CD4-positive, alpha-beta memory T cell (primary cell): ENCODE measurements around the gene PALLD. TPM values are rescaled to one million over a fixed set of nuclear protein-coding genes. Genes with fewer than 3 reads are reported as not detected.
"Not testable (repeated sequence)": the region's sequence is repeated elsewhere in the genome, so short reads cannot be mapped to it uniquely, and the experiment has no call there.

ENCODE experiments used
- CTCF ChIA-PET: fragments of 350-600 bp; sonication (Branson Sonifier 250); formaldehyde crosslinking; loops from one replicate; lab custom pipeline; 2021; ENCODE audit warnings: inconsistent platforms; ENCODE audit not compliant: partially characterized antibody; lab: Charles Lee
- POLR2A ChIA-PET: fragments of 350-600 bp; sonication (Branson Sonifier 250); formaldehyde crosslinking; loops from one replicate; lab custom pipeline; 2021; ENCODE audit not compliant: partially characterized antibody; lab: Charles Lee
- DNase-seq, 5 donors: peaks; one replicate each; pipeline versions ENCODE4 v3.0.0 to v3.0.0-alpha.2; 2020 to 2022; ENCODE audit warnings: mixed read lengths in 1 of 5
- H3K27ac ChIP-seq: one replicate; pipeline ENCODE4 v1.7.0; 2013; ENCODE audit warnings: low read depth, low read length
- H3K27me3 ChIP-seq: 2 replicates; pipeline ENCODE4 v1.7.0; 2013; ENCODE audit warnings: mild to moderate bottlenecking, low read length, moderate library complexity; ENCODE audit not compliant: insufficient read depth
- H3K36me3 ChIP-seq: 2 replicates; pipeline ENCODE4 v1.7.0; 2013; ENCODE audit warnings: mild to moderate bottlenecking, low read length, moderate library complexity; ENCODE audit not compliant: insufficient read depth
- H3K4me1 ChIP-seq: 2 replicates; pipeline ENCODE4 v1.7.0; 2013; ENCODE audit warnings: mild to moderate bottlenecking, low read length, moderate library complexity; ENCODE audit not compliant: insufficient read depth
- H3K4me3 ChIP-seq, 2 donors: one replicate each; pipeline ENCODE4 v1.7.0; 2013; ENCODE audit warnings: low read length in 2 of 2, mild to moderate bottlenecking in 1 of 2
- H3K9me3 ChIP-seq, 2 donors: one replicate each; pipeline ENCODE4 v1.7.0; 2013; ENCODE audit warnings: low read length in 2 of 2, control low read depth in 1 of 2; ENCODE audit not compliant: control insufficient read depth in 1 of 2
- H3K27ac Mint-ChIP-seq, 7 donors: one replicate each; pipeline ENCODE4 v1.8.0; 2020 to 2021; ENCODE audit warnings: mixed read lengths in 7 of 7, mild to moderate bottlenecking in 6 of 7, inconsistent platforms in 3 of 7, moderate library complexity in 3 of 7
- H3K27me3 Mint-ChIP-seq, 2 donors: one replicate each; pipeline ENCODE4 v1.8.0; 2020 to 2021; ENCODE audit warnings: mixed read lengths in 2 of 2
- H3K36me3 Mint-ChIP-seq, 2 donors: one replicate each; pipeline ENCODE4 v1.8.0; 2020 to 2021; ENCODE audit warnings: mixed read lengths in 2 of 2, inconsistent platforms in 1 of 2, mild to moderate bottlenecking in 1 of 2
- H3K4me1 Mint-ChIP-seq, 4 donors: one replicate each; pipeline ENCODE4 v1.8.0; 2020 to 2021; ENCODE audit warnings: mixed read lengths in 4 of 4, mild to moderate bottlenecking in 1 of 4
- H3K4me3 Mint-ChIP-seq, 8 donors: one replicate each; pipeline ENCODE4 v1.8.0; 2020 to 2021; ENCODE audit warnings: mixed read lengths in 8 of 8, mild to moderate bottlenecking in 7 of 8, moderate library complexity in 6 of 8, inconsistent platforms in 3 of 8
- H3K9me3 Mint-ChIP-seq, 8 donors: one replicate each; pipeline ENCODE4 v1.8.0; 2020 to 2021; ENCODE audit warnings: mixed read lengths in 8 of 8, mild to moderate bottlenecking in 5 of 8, inconsistent platforms in 3 of 8, moderate library complexity in 1 of 8
- intact Hi-C: fragments of 100-400 bp; cut with micrococcal nuclease; formaldehyde crosslinking; loops from one replicate; pipeline ENCODE4 v1.15.1; 2023
- polyA plus RNA-seq, 2 donors: library from polyadenylated mRNA; unstranded; fragments of 300-500 nt; fragmentation: Illumina TruSeq; gene quantifications; one replicate each; pipeline ENCODE4 v1.2.3, GENCODE V29; 2021
- total RNA-seq, 2 experiments: library from RNA; stranded (reverse); gene quantifications; one replicate each; pipeline ENCODE4 v1.2.3, GENCODE V29; 2021

PALLD gene
- total and polyA plus RNA-seq, 4 experiments from 2014 or later: 0.55 to 1.4 (median 1.0) TPM; not detected in 1

GRCh38 chr4:168937473-168937872, 440.6 kb downstream of the PALLD start:
- H3K4me3 Mint-ChIP-seq, H3K27me3 ChIP-seq, DNase-seq, POLR2A ChIA-PET, H3K4me1 ChIP-seq, intact Hi-C loops, H3K27ac ChIP-seq, H3K4me1 Mint-ChIP-seq, H3K36me3 ChIP-seq, H3K4me3 ChIP-seq, H3K27ac Mint-ChIP-seq, H3K27me3 Mint-ChIP-seq, H3K9me3 ChIP-seq: not testable (repeated sequence)
- peaks cover 13 to 19% of the 10 kb centered on the region in 2 donors for H3K36me3 Mint-ChIP-seq
- peaks cover 12 to 67% (median 47%) of the 10 kb centered on the region in 8 donors for H3K9me3 Mint-ChIP-seq
- CTCF ChIA-PET: interaction anchor here (1.4 kb wide), 1 partner anchor 9 kb away, joined by 3 read pairs; no protein-coding TSS in a partner anchor

DNA sequence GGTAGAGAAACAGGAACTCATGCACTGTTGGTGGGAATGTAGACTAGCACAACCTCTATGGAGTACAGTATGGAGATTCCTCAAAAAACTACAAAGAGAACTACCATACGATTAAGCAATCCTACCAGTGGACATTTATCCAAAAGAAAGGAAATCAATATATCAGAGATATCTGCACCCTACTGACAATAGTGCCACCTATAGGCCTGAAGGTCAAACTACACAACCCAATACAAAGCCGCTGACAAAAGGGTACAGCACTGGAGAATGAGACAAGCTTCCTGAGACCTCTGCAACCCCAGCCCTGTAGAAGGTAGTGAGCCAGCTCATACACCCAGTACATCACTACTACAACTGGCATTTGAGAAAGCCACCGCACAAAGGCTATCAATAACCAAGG, 446.1 kb downstream of the PALLD start:
- ChIA-PET POLR2A (no interaction called here), CTCF (interaction anchor here (1.0 to 3.0 kb wide), 2 partner anchors 15 to 19 kb away, joined by 5 to 12 read pairs; no protein-coding TSS in a partner anchor)
- no peak overlapping the region for H3K27ac ChIP-seq
- Mint-ChIP-seq H3K4me1 (no peaks in the 10 kb centered on the region), H3K36me3 (peaks cover 0 to 7% of the 10 kb centered on the region in 2 donors), H3K27ac (no peak overlapping the region), H3K4me3 (no peak overlapping the region), H3K27me3 (no peaks in the 10 kb centered on the region), H3K9me3 (peaks cover 6 to 25% (median 12%) of the 10 kb centered on the region in 8 donors)
- no peaks in the 10 kb centered on the region for H3K36me3 ChIP-seq
- DNase-seq: peak in 1 of 5 donors; percentile 9
- H3K9me3 ChIP-seq: no peaks in the 10 kb centered on the region
- no peaks in the 10 kb centered on the region for H3K27me3 ChIP-seq
- no peak overlapping the region for H3K4me3 ChIP-seq
- intact Hi-C loops: no loop called here
- H3K4me1 ChIP-seq: no peaks in the 10 kb centered on the region

GRCh38 chr4:168945291-168945690, 448.4 kb downstream of the PALLD start:
- POLR2A ChIA-PET: no interaction called here
- no peaks in the 10 kb centered on the region for H3K27me3 Mint-ChIP-seq
- no peaks in the 10 kb centered on the region for H3K27me3 ChIP-seq
- peaks cover 0 to 16% (median 8%) of the 10 kb centered on the region in 8 donors for H3K9me3 Mint-ChIP-seq
- no peaks in the 10 kb centered on the region for H3K36me3 ChIP-seq
- H3K36me3 Mint-ChIP-seq: no peaks in the 10 kb centered on the region
- H3K27ac Mint-ChIP-seq: no peak overlapping the region
- CTCF ChIA-PET: interaction anchor here (1.8 kb wide), 1 partner anchor 21 kb away, joined by 7 read pairs; no protein-coding TSS in a partner anchor
- H3K4me1 Mint-ChIP-seq: no peaks in the 10 kb centered on the region
- DNase-seq: no peak
- intact Hi-C loops: no loop called here
- no peaks in the 10 kb centered on the region for H3K9me3 ChIP-seq
- no peak overlapping the region for H3K4me3 ChIP-seq
- no peaks in the 10 kb centered on the region for H3K4me1 ChIP-seq
- H3K27ac ChIP-seq: no peak overlapping the region
- H3K4me3 Mint-ChIP-seq: no peak overlapping the region

DNA sequence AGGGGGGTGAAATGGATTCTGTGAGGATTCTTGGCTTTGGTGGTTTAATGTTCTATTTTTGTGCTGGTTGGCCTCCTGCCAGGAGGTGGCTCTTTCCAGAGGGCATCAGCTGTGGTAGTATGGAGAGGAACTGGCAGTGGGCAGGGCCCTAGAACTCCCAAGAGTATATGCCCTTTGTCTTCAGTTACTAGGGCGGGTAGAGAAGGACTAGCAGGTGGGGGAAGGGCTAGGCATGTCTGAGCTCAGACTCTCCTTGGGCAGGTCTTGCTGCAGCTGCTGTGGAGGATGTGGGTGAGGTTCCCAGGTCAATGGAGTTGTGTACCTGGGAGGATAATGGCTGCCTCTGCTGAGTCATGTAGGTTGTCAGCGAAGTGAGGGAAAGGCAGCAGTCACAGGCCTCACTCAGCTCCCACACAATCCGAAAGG, 456.0 kb downstream of the PALLD start:
- H3K36me3 Mint-ChIP-seq, H3K4me1 ChIP-seq, H3K27ac Mint-ChIP-seq, H3K27ac ChIP-seq, H3K27me3 ChIP-seq, H3K9me3 ChIP-seq, intact Hi-C loops, H3K36me3 ChIP-seq, CTCF ChIA-PET, H3K4me1 Mint-ChIP-seq, DNase-seq, POLR2A ChIA-PET, H3K4me3 Mint-ChIP-seq, H3K27me3 Mint-ChIP-seq, H3K4me3 ChIP-seq: not testable (repeated sequence)
- peaks cover 0 to 33% (median 12%) of the 10 kb centered on the region in 8 donors for H3K9me3 Mint-ChIP-seq

DNA sequence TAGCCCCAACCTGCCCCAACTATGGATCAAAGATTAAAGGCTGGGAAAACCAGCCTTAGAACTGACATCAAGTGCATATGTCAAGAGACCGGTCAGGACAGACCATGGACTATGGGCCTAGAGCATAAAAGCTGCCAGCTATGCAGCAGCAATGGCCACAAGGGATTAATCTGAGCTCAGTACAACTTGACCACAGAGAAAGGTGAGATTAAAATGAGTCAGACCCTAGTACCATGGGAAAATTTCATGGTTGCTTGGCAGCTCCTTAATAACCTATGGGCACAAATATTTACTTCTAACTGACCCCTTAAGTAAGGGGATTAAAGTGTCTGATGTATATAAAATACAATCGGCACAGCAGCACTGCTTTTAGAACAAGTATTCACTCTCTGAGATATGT, 458.8 kb downstream of the PALLD start:
- H3K9me3 ChIP-seq: no peaks in the 10 kb centered on the region
- no peak for DNase-seq
- intact Hi-C loops: no loop called here
- peaks cover 0 to 5% of the 10 kb centered on the region in 2 donors for H3K27me3 Mint-ChIP-seq
- no peaks in the 10 kb centered on the region for H3K27me3 ChIP-seq
- H3K4me1 Mint-ChIP-seq: peaks cover 0 to 1% (median 0%) of the 10 kb centered on the region in 4 donors
- no peak overlapping the region for H3K4me3 Mint-ChIP-seq
- no peaks in the 10 kb centered on the region for H3K4me1 ChIP-seq
- no peaks in the 10 kb centered on the region for H3K36me3 ChIP-seq
- peaks cover 0 to 8% of the 10 kb centered on the region in 2 donors for H3K36me3 Mint-ChIP-seq
- no peak overlapping the region for H3K27ac Mint-ChIP-seq
- CTCF ChIA-PET: interaction anchor here (0.5 kb wide), 1 partner anchor 45 kb away, joined by 3 read pairs; no protein-coding TSS in a partner anchor
- H3K4me3 ChIP-seq: no peak overlapping the region
- H3K27ac ChIP-seq: no peak overlapping the region
- peaks cover 0 to 20% (median 7%) of the 10 kb centered on the region in 8 donors for H3K9me3 Mint-ChIP-seq
- POLR2A ChIA-PET: no interaction called here

DNA sequence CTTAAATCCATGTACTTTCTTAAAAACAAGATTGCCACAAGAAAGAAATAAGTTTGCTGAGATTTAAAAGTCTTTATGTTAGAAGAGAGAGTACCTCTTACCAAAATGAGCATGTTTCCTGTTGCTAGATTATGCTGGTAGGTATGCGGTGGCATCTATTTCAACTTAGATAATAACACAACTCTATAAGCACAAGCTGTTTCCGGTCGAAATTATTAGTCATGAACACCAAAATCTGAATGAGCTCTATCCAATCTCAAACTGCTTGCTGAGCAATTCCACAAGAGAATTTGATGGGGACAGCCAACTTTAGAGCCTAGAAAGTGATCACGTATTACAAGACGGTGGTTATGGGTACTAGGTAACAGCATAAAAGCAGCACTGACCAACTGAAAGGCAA, 463.9 kb downstream of the PALLD start:
- no peaks in the 10 kb centered on the region for H3K27me3 ChIP-seq
- no peak overlapping the region for H3K27ac ChIP-seq
- intact Hi-C loops: no loop called here
- no peak for DNase-seq
- H3K4me1 ChIP-seq: no peaks in the 10 kb centered on the region
- peaks cover 2 to 3% of the 10 kb centered on the region in 2 donors for H3K36me3 Mint-ChIP-seq
- ChIA-PET CTCF (no interaction called here), POLR2A (interaction anchor here (0.9 kb wide), 1 partner anchor 12 kb away, joined by 3 read pairs; no protein-coding TSS in a partner anchor)
- peaks cover 2 to 11% (median 5%) of the 10 kb centered on the region in 8 donors for H3K9me3 Mint-ChIP-seq
- H3K4me1 Mint-ChIP-seq: peaks cover 0 to 1% (median 0%) of the 10 kb centered on the region in 4 donors
- no peak overlapping the region for H3K4me3 ChIP-seq
- H3K27me3 Mint-ChIP-seq: peaks cover 0 to 1% of the 10 kb centered on the region in 2 donors
- no peak overlapping the region for H3K4me3 Mint-ChIP-seq
- H3K27ac Mint-ChIP-seq: no peak overlapping the region
- no peaks in the 10 kb centered on the region for H3K9me3 ChIP-seq
- H3K36me3 ChIP-seq: no peaks in the 10 kb centered on the region

DNA sequence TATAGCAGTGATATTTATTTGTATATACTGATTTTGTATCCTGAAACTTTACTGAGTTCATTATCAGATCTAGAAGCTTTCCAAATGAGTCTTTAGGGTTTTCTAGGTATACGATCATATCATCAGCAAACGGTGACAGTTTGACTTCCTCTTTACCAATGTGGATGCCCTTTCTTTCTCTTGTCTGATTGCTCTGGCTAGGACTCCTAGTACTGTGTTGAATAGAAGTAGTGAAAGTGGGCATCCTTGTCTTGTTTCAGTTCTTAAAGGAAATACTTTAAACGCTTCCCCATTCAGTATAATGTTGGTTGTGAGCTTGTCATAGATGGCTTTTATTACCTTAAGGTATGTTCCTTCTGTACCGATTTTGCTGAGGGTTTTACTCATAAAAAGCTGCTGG, 475.7 kb downstream of the PALLD start:
- H3K27ac ChIP-seq: no peak overlapping the region
- no peaks in the 10 kb centered on the region for H3K4me1 ChIP-seq
- intact Hi-C loops: no loop called here
- H3K27me3 ChIP-seq: no peaks in the 10 kb centered on the region
- Mint-ChIP-seq H3K4me1 (no peaks in the 10 kb centered on the region), H3K36me3 (peaks cover 4 to 7% of the 10 kb centered on the region in 2 donors), H3K27me3 (no peaks in the 10 kb centered on the region), H3K27ac (no peak overlapping the region), H3K4me3 (no peak overlapping the region), H3K9me3 (peaks cover 5 to 63% (median 39%) of the 10 kb centered on the region in 8 donors)
- ChIA-PET POLR2A (interaction anchor here (0.9 kb wide), 1 partner anchor 12 kb away, joined by 3 read pairs; no protein-coding TSS in a partner anchor), CTCF (interaction anchor here (1.1 kb wide), 1 partner anchor 38 kb away, joined by 3 read pairs; the partner anchor contains the start of gene CBR4)
- peaks cover 0 to 13% of the 10 kb centered on the region in 2 donors for H3K9me3 ChIP-seq
- no peak for DNase-seq
- no peaks in the 10 kb centered on the region for H3K36me3 ChIP-seq
- no peak overlapping the region for H3K4me3 ChIP-seq
